HG03064 (cell line): ENCODE measurements around the gene NUDCD3.
A peak's percentile ranks its signal among the peaks of the same experiment; 100 is the strongest.

ENCODE experiments used
- ATAC-seq: cut with Tn5 transposase; IDR thresholded peaks from one replicate; pipeline ENCODE4 v1.9.1; 2021; ENCODE audit warnings: low read depth; ENCODE audit not compliant: unreplicated experiment

The NUDCD3 gene

GRCh38 chr7:44482502-44483485 is 7.7 kb downstream of the NUDCD3 start:
- ATAC-seq, result no peak

- ATAC-seq, result no peak
Measured at GRCh38 chr7:44477938-44478337, 12.5 kb downstream of the NUDCD3 start.

GRCh38 chr7:44477063-44477830 is 13.2 kb downstream of the NUDCD3 start:
- no peak for ATAC-seq

GRCh38 chr7:44476313-44476712 is 14.1 kb downstream of the NUDCD3 start:
- ATAC-seq, result no peak

GRCh38 chr7:44473295-44473694 is 17.2 kb downstream of the NUDCD3 start:
- ATAC-seq, result no peak

GRCh38 chr7:44472843-44473242 is 17.6 kb downstream of the NUDCD3 start:
- ATAC-seq, result no peak

- no peak for ATAC-seq
Measured at GRCh38 chr7:44471850-44472249, 18.6 kb downstream of the NUDCD3 start.

GRCh38 chr7:44471436-44471835 is 19.0 kb downstream of the NUDCD3 start:
- ATAC-seq, result no peak

- ATAC-seq, result no peak
Measured at GRCh38 chr7:44470628-44471245, 19.7 kb downstream of the NUDCD3 start.

- ATAC-seq, result no peak
Measured at GRCh38 chr7:44470135-44470479, 20.4 kb downstream of the NUDCD3 start.

- ATAC-seq, result no peak
Measured at GRCh38 chr7:44469461-44470134, 20.9 kb downstream of the NUDCD3 start.

- ATAC-seq, result no peak
Measured at GRCh38 chr7:44467217-44467548, 23.3 kb downstream of the NUDCD3 start.

- no peak for ATAC-seq
Measured at GRCh38 chr7:44466300-44467216, 23.9 kb downstream of the NUDCD3 start.

GRCh38 chr7:44465490-44465889 is 25.0 kb downstream of the NUDCD3 start:
- ATAC-seq, result no peak

- ATAC-seq, result no peak
Measured at GRCh38 chr7:44463169-44463808, 27.2 kb downstream of the NUDCD3 start.

- no peak for ATAC-seq
Measured at GRCh38 chr7:44461387-44461786, 29.1 kb downstream of the NUDCD3 start.

- ATAC-seq, result peak; percentile 91
Measured at GRCh38 chr7:44460325-44460724, 30.1 kb downstream of the NUDCD3 start.

- ATAC-seq, result no peak
Measured at GRCh38 chr7:44455155-44455554, 35.3 kb downstream of the NUDCD3 start.

- ATAC-seq, result no peak
Measured at GRCh38 chr7:44454348-44454747, 36.1 kb downstream of the NUDCD3 start.
